HG03064 (cell line): ENCODE measurements around the gene TIAL1.
"Not testable (repeated sequence)": the region's sequence is repeated elsewhere in the genome, so short reads cannot be mapped to it uniquely, and the experiment has no call there.

ENCODE experiments used
- ATAC-seq: cut with Tn5 transposase; IDR thresholded peaks from one replicate; pipeline ENCODE4 v1.9.1; 2021; ENCODE audit warnings: low read depth; ENCODE audit not compliant: unreplicated experiment

TIAL1 gene

DNA sequence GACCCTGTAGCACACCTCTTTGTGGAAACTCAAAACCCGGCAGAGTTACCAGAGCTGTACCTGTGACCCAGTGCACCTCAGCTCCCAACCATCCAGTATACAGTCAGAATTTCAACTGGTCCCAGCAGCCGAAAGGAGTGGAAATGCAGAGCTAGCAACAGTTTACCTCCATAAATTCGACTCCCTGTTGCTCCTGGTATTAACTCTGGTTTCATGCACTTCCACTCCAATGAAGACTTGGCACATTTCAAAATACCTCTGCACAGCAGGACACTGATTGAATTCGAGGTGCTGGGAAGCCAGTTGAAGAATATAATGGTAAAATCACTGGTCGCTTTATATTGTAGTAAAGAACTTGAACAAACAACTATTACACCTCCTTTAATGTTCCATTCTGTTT is 17.9 kb upstream of the TIAL1 start:
- ATAC-seq = no peak

DNA sequence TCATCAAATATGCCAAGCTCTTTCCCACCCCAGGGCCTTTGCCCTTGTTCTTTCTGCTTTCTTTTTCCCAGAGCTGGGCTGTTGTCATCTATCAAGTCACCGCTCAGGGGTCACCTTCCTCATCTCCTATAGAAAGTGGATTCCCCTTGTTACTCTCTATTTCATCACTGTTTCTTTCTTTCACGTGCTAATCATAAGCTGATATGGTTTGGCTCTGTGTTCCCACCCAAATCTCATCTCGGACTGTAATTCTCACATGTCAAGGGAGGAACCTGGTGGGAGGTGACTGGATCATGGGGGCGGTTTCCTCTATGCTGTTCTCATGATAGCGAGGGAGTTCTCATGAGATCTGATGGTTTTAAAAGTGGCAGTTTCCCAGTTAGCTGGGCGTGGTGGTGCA is 17.0 kb upstream of the TIAL1 start:
- no peak for ATAC-seq

DNA sequence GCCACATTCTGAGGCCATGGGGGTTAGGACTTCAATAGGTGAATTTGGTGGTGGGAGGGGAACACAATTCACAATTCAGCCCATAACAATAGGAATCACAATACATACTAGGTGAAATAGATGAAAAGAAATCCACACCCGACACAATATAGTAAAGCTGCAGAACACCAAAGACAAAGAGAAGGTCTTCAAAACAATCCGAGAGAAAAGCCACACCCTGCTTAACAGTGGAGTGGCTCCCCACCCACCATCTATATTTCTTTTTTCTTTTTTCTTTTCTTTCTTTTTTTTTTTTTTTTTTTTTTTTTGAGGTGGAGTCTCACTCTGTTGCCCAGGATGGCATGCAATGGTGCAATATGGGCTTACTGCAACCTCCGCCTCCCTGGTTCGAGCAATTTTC is 14.7 kb upstream of the TIAL1 start:
- no peak for ATAC-seq

DNA sequence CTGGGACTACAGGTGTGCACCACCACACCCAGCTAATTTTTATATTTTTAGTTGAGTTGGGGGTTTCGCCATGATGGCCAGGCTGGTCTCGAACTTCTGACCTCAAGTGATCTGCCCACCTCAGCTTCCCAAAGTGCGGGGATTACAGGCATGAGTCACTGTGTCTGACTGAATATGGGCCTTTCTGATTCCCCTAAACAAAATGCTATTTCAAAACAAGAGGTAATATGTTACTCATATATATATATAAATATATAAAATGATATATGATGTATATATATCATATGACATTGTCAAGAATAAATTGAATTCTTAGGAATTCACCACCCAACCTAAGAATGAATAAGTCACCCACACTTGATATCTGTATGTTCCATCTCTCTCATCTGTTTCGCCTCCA is 12.8 kb upstream of the TIAL1 start:
- ATAC-seq = no peak

DNA sequence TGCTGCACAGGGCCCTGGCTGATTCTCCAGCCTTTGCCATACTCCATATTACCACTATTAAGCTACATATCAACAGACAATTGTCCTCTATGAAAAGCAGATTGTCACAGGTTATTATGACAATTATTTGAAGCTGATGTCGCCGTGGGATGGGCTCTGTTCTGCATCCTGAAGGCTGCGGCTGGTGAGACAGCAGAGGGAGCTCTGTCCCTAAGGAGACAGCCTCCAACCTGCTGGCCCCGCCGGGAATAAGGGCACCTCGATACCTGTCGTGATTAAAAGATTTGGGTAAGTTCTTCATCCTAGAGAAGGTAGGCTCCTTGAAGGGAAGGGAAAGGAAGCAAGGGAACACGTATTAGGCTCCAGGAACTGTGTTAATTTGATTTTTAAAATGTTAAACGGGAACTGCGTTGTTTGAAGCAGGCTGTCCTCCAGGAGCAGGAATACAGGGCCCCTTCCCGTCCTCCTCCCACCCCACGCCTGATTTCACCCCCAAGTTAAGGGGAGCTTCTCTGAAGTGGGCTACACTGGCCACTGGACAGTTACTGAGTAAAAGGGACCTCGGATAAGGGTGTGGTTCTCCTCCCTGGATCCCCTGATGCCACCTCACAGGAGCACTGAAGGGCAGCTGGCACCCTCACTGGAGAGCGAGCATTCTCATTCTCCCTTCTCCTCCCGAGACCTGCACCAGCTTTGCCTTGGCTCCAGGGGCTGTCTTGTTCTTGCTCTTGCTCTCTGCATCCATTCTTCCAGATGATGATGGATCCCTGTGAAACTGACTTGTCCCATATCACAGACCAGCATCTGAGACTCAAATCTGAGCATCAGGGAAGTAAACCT is 11.8 kb upstream of the TIAL1 start:
- ATAC-seq = no peak

DNA sequence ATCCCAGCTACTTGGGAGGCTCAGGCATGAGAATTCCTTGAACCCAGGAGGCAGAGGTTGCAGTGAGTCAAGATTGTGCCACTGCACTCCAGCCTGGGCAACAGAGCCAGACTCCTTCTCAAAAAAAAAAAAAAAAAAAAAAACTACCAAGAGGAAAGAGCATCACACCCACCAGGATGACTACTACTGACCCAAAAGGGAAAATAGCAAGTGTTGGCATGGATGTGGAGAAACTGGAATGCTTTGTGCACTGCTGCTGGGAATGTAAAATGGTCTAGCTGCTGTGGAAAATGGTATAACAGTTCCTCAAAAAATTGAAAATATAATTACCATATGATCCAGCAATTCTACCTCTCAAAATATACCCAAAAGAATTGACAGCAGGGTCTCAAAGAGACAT is 7.7 kb upstream of the TIAL1 start:
- ATAC-seq = no peak

DNA sequence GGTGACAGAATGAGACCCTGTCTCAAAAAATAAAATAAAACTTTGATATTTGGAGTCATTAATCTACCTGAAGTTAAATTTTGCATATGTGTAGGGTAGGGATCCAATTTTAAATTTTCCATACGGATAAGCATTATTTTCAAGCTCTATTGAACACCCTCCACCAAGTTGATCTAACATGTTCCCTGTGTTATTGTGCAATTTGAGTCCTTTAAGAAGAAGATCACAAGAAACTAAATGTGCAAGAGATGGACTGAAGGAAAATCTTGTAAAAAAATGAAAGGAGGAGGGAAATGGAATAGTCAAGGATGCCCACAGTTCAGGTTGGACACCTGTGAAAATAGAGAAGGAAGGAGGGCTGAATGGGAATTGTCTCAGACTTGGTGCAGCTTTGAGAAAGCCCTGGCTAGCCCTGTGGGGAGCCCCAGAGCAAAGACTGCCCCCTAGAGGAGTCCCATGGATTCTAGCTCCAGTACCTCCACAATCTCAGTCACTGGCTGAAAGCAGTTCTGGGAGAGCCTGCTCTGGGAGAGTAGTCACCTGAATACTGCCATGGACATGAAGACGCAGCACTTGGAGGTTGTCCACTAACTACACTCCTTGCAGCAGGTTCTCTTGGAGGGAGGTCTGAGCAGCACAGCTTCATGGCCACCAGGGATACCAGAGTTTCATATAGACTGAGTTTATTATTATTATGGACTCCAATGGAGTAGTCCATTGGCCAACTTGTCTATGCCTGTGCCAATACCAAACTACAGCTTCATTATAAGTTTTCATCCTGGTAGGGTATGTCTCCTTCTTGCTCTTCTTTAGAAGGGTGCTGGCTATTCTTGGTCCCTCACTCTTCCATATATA is 5.7 kb upstream of the TIAL1 start:
- no peak for ATAC-seq

DNA sequence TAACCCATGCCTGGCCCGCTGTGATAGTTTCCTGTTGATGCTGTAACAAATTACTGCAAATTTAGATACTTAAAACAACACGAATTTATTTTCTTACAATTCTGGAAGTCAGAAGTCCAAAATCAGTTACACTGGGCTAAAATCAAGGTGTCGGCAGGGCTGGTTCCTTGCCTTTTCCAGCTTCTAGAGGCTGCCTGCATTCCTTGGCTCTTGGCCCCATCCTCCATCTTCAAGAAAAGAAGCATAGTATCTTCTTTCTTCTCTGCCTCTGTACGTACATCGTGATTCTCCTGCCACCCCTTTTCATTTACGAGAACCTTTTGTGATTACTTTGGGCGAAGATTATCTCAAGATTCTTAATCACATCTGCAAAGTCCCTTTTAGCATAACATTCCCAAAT is 1.6 kb upstream of the TIAL1 start:
- ATAC-seq = no peak

DNA sequence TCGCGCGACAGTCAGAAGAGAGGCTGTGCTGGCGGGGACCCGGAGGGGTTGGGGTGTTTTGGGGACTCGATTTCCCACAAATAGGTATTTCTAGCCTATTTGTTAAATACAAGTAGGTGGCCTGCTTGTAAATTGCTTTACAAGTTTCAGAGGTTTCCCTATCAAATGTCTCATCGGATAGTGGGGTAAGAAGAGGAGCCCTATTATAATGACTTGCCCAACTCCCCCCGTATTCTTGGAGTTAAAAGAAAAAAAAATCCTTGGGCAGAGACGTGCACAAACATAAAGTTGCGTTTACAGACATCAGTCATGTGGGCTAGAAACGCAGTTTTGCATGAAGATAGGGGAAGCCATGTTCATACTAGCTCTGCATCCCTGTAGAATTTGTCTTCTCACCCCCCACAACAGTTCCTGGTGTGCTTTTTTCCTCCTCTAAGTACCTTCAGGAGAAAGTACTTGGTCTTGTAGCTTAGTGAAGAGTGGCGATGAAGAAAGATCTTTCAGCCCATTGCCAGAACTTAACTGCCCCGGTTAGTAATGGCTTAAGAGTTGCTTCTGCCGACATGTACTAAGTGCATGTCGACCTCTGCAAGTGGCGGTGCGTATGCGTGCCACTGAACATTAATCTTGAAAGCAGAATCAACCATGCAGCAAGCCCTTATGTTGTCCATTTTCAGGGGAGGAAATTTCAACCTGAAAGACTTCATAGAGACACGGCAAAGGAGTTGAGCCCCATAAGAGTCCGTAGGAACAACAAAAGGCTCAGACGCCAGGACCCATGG is 832 bp upstream of the TIAL1 start:
- peak; percentile 26 for ATAC-seq

DNA sequence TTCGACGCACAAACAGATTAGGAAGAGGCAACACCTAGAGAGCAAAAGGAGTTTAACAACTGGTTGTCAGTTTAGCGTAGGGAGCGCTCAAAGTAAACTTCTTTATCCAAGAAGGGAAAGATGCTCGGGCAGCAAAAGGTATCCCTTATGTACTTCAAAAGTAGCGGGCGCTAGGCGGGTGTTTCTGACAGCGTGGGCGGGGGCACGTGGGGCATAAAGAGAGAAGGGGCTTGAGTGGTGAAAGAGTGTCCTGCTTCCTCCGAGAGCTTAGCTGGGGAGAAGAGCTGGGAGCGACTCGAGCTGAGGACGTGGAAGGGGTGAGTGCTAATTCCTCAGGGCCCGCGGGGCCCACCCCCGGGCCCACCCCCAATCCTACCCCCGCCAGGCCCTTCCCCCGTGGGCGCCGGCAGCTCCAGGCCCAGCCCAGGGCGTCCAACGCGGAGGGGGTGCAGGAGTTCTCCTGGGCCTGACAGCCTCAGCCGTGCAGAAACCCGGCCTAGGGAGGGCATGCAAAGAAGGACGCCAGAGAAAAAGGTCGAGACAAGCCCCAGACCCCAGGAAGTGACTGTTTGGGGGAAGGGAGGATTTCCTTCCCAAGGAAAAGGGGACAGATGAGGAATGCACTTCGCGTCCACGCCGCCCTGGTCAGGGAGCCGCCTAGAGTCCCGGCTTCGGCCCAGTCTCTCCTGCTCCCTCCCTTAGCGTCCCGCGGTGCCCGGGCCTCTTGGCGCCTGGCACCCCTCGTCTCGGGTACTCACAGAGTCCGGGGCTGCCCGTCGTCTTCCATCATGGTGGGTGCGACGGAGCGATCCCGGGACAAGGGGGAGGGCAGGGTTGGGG is 868 bp downstream of the TIAL1 start:
- ATAC-seq = peak; percentile 0

DNA sequence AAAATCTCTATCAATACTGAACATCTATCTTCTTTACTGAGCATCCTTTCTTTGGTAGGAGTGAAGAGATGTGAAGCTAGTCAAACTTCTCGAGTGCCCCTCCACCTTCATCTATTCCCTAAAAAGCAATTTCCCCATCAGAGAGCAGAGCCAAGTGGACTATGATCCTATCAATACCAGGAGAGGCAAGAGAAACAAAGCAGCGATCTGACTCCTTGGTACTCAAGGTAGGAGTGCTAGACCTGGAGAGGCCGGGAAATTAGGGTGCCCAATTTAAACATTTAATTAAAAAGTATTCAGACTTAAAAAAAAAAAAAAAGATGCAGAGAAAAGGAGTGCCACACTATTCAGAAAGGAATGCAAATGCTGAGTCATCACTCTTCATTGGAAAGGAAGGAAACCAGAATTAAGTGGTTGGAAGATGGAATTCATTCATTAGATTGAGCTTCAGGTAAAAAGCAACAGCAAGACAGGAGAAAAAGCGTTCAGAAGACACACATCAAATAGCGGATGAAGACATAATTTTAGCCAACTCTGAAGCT is 1.6 kb downstream of the TIAL1 start:
- ATAC-seq = no peak

DNA sequence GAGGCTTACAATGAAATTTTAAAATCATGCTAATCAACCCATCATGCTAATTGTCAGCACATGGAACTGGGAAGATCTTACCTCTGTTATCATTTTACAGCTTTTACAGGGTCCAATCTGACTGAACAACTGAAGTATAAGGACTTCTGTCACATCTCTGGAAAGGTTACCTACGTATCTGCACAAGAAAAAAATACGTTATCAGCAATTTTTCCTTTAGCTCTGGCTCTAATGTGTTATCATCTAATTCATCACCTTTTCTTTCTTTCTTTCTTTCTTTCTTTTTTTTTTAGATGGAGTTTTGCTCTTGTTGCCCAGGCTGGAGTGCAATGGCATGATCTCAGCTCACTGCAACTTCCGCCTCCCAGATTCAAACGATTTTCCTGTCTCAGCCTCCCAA is 8.7 kb downstream of the TIAL1 start:
- no peak for ATAC-seq

DNA sequence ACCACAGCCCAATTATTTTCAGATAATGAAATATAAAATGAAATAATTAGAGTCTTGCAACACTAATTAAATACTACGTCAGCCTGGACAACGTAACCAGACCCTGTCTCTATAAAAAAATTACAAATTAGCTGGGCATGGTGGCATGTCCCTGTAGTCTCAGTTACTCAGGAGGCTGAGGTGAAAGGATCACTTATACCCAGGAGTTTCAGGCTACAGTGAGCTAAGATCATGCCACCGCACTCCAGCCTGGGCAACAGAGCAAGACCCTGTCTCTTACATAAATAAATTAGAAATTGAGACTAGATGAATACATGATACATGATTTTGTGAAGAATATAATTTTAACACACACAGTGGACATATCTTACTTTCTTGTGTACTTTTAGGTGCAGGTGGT is 18.4 kb downstream of the TIAL1 start:
- ATAC-seq = no peak

DNA sequence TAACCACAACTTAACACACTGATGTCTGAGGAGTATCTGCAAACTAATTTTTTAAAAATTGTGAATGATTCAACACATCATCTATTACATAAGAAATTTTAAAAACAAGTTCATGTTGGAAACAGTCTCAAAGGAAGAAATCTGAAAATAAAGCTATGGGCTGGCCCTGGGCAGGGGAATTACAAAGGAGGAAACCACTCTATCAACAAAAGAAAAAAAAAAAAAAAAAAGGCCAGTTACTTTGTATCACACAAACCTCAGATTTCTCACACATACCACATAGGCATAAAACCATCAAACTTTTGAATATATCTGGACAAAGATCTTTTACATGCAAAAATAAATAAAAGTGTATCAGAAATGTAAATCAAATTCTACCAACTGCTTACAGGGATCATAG is 20.8 kb downstream of the TIAL1 start:
- no peak for ATAC-seq

DNA sequence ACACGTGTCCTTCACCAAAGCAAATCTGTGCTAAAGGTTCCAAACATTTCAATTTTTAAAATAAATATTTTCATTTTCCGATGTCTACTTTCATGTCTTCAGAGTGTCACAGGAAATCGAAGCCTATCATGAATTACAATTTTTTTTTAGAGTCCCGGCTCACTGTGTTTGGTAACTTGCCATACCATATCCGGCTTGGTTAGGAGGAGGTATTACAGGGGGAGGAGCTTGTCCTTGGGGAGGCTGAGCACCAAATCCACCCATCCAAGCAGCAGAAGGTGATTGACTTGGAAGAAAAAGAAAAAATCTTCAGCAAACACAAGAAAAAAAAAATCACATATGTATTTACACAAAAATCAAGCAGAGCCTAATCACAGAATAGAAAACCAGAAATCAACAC is 21.3 kb downstream of the TIAL1 start:
- ATAC-seq = no peak

DNA sequence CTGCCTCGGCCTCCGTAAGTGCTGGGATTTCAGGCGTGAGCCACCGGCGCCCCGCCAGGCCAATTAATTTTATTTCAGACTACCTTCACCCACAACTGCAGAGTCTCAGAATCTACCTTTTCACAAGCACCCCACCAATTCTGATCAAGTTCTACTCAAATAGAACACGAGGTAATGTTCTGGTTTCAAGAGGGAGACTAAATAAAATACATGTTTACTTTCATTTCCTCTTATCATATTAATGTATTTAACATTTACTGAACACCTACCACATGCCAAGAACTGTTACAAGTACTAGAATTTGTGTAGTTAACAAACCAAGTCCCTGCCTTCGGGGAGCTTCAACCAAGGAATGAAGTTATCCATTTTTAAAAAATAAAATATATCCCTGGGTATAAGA is 28.8 kb downstream of the TIAL1 start:
- no peak for ATAC-seq

DNA sequence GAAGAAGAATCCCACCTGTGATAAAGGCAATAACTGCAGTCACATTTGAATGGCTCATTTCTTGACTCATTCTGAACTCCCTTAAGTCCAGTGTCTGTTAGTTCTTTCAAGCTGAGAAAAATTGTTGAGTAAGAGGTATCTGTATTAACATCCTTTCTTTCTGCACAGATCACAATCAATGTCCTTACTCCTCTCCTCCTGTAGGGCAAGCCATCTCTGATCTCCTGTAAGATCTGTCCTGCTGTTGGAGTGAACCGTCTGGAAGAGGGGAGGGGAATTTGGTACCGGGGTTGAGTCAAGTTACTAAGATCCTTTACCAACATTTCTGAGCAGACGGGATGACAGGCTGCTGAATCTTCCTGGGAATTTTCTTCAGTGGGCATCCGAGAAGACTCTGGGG is 34.7 kb downstream of the TIAL1 start:
- no peak for ATAC-seq

DNA sequence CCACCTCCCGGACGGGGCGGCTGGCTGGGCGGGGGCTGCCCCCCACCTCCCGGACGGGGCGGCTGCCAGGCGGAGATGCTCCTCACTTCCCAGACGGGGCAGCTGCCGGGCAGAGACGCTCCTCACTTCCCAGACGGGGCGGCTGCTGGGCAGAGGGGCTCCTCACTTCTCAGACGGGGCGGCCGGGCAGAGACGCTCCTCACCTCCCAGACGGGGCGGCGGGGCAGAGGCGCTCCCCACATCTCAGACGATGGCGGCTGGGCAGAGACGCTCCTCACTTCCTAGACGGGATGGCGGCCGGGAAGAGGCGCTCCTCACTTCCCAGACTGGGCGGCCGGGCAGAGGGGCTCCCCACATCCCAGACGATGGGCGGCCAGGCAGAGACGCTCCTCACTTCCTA is 37.3 kb downstream of the TIAL1 start:
- not testable (repeated sequence) for ATAC-seq

DNA sequence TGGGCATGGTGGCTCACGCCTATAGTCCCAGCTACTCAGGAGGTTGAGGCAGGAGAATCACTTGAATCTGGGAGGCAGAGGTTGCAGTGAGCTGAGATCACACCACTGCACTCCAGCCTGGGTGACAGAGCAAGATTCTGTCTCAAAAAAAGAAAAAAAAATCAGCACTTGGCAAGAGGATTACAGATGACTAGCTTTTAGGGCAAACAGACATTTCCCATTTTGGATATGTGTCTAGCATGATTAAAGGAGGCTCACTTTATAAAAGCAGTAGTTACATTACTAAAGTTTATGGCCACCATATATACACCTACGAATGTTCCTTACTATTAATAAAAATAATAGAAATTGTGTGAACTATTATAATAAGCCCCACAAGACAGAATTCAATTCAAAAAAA is 40.7 kb downstream of the TIAL1 start:
- ATAC-seq = not testable (repeated sequence)

DNA sequence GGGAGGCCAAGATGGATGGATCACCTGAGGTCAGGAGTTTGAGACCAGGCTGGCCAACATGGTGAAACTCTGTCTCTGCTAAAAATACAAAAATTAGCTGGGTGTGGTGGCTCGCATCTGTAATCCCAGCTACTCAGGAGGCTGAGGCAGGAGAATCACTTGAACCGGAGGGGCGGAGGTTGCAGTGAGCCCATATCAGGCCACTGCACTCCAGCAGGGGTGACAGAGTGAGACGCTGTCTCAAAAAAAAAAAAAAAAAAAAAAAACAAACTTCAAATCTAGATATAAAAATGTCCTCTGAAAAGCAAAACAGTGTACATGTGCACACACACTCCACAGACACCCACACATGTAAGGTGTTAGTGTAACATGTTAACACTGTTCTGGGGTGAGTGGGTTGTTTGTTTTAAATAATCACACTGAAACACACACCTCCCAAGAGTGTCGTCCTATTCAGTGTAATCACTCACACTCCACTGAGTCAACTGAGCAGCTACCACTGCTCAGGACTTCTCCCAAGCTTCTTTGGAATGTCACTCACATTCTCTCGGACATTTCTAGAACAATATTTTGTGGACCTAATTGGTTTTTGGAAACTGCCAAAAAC is 41.5 kb downstream of the TIAL1 start:
- no peak for ATAC-seq
